Astrocyte of the spinal cord (primary cell): ENCODE results near the gene VWA5B2.

Experiments used
- DNase-seq: peaks from one replicate; pipeline ENCODE4 v3.0.0; 2011; ENCODE audit warnings: low read depth, low spot score
- H3K4me3 ChIP-seq: 2 replicates; pipeline ENCODE4 v1.5.1; 2011; ENCODE audit warnings: low read depth, mild to moderate bottlenecking, low read length, moderate library complexity
- CTCF ChIP-seq: IDR thresholded peaks from 2 replicates; pipeline ENCODE4 v1.5.1; 2012; ENCODE audit warnings: low read depth, mild to moderate bottlenecking, low read length, inconsistent platforms
- in situ Hi-C: cut with HindIII; loops from 2 replicates; pipeline ENCODE4 v1.10.0; 2017; ENCODE audit warnings: low sequenced_read_pairs

The VWA5B2 gene

DNA sequence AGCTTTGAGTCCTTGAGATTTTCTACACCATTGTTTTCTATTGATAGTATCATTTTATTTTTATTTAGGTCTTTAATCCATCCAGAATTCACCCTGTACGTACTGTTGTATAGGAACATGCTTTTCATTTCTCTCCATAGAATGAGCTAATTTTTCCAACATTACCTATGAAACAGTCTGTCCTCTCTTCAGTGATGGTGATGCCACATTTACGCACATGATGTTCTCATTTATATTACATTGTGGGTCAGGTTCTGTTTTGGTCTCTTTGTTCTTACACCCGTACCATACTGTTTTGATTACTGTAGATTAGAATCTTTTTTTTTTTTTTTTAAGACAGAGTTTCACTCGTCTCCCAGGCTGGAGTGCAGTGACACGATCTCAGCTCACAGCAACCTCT is 17.7 kb upstream of the VWA5B2 start:
- no peak for TF ChIP-seq CTCF
- DNase-seq: no peak
- in situ Hi-C loops: no loop called here
- H3K4me3 ChIP-seq: no peak overlapping the region

GRCh38 chr3:184218814-184219213 is 10.6 kb upstream of the VWA5B2 start:
- no peak overlapping the region for H3K4me3 ChIP-seq
- TF ChIP-seq CTCF: no peak
- in situ Hi-C loops: no loop called here
- DNase-seq: no peak

DNA sequence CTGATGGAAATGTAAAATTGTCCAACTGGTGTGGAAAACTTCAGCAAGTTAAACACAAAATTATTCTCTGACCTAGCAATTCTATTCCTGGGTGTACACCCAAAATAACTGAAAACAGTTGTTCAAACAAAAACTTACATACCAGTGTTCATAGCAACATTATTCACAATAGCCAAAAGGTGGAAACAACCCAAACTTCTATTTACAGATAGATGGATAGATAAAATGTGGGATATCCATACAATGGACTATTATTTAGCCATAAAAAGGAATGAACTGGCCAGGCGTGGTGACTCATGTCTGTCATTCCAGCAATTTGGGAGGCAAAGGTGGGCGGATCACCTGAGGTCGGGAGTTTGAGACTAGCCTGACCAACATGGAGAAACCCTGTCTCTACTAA is 6.9 kb upstream of the VWA5B2 start:
- no peak for DNase-seq
- in situ Hi-C loops: no loop called here
- no peak for TF ChIP-seq CTCF
- H3K4me3 ChIP-seq: no peak overlapping the region

GRCh38 chr3:184223946-184224345 is 5.4 kb upstream of the VWA5B2 start:
- no peak overlapping the region for H3K4me3 ChIP-seq
- in situ Hi-C loops: no loop called here
- DNase-seq: no peak
- no peak for TF ChIP-seq CTCF

DNA sequence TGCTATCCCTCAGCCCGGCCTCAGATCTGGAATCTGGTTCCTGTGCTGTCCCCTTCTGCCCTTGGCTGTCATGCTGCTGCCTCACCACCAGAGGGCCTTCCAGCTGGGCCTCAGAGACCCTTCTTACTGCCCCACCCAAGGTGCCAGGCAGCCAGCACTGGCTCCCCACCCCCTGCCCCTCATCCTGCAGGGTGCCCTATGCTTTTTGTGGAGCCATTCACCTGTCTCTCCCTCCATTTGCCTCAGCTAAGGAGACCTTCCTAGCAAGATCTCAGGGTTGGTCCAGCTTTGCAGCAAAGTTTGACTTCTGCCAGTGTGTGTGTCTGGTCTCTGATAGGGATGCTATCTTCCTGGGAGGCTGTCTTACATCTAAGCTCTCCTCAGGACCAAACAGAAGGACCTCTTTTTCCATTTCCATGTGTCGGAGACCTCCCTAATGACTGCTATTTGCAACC is 1.9 kb upstream of the VWA5B2 start:
- peak; percentile 88 for TF ChIP-seq CTCF
- in situ Hi-C loops: no loop called here
- H3K4me3 ChIP-seq: no peak overlapping the region
- DNase-seq: no peak

DNA sequence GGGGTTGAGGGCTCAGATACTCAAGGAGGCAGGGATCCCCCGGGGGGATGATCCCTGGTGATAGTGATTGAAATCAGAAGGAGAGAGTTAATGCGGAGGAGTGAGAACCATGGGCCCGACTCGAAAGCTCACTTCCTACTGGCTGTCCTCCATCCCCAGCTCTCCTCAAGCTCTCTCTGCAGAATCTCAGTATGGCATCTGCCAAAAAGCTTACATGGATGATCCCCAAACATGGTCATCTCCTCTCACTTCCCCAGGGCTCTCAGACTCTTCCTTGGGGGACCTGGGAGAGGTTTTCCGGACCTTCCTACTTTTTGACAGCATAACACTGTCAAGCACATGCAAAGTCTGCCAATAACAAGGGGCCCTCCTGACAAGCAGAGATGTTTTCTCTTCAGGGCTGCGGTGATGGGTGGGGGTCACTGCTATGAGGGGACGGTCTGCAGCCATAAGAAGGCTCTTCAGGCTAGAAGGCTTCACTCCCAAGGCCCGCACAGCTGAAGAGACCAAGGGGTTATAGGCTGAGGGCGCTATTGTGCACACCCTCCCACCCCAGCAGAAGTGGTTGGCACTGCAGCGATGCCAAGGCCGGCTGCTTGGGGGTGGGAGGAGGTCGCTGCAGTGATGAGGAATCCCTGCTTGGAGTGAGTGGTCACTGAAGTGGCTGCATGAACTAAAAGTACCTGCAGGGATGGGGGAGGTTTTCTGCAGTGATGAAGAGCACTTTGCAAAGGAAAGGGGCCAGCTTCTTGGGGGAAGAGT is 828 bp upstream of the VWA5B2 start:
- in situ Hi-C loops: no loop called here
- no peak overlapping the region for H3K4me3 ChIP-seq
- TF ChIP-seq CTCF: no peak
- DNase-seq: no peak
